Measurements from ENCODE around the gene TEN1. TPM values are rescaled to one million over a fixed set of nuclear protein-coding genes. Genes with fewer than 3 reads are reported as not detected.

TEN1 gene
- total and polyA plus RNA-seq, 2 of the 4 experiments (the other 2 are of a cell fraction), result 14.7 to 17.9 TPM

DNA sequence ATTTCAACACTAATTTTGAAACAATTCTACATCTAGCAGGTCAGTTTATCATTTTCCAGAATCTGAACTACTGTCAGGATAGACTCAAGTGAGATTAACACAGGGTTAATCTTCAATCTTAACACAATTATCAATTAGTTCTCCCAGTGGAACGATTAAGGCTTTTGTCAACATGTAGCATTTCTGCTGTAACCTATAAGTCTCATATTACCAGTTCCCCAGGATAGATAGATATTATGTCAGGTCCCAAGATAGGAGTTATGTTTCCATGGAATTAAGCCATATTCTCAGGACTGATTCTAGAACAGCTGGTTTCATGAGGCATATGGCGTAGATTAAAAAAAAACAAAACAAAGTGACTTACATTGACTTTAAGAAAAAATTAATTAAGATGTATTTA lies 33.8 kb upstream of the TEN1 start:
- H3K9me3 ChIP-seq (ENCODE audit: control insufficient read depth, insufficient read depth, low read length), result no peaks in the 10 kb centered on the region
- no peak overlapping the region for H2AK9ac ChIP-seq (replicated peaks; ENCODE audit: low read depth, low read length, poor library complexity)
- H3K4me1 ChIP-seq (ENCODE audit: control insufficient read depth, insufficient read depth, low read length), result peaks cover 2% of the 10 kb centered on the region; the same call in 1 of the 2 replicates
- no peak overlapping the region for H4K8ac ChIP-seq (ENCODE audit: low read depth in 2 of 2, low read length in 2 of 2)
- no peak overlapping the region for H2AK5ac ChIP-seq (ENCODE audit: low read depth, low read length)
- H2BK120ac ChIP-seq (ENCODE audit: low read depth, low read length), result no peak overlapping the region
- H4K20me1 ChIP-seq (ENCODE audit: insufficient read depth, low read length), result no peaks in the 10 kb centered on the region
- BruUV-seq (replicated peaks), result no TSS peak
- no peak overlapping the region for H3K56ac ChIP-seq (ENCODE audit: extremely low read depth, insufficient read depth, low read length)
- TF ChIP-seq SMC3 (IDR thresholded peaks at IDR 0.05; ENCODE audit: low read depth, low read length) (no peak), RFX5 (IDR thresholded peaks at IDR 0.05; ENCODE audit: low read depth, low read length) (no peak), RAD21 (IDR thresholded peaks at IDR 0.05; ENCODE audit: low read length) (no peak), NFE2L2 (IDR thresholded peaks at IDR 0.05; ENCODE audit: low read depth, low read length) (no peak), RCOR1 (IDR thresholded peaks at IDR 0.05; ENCODE audit: insufficient replicate concordance, low read length) (no peak), MAFK (IDR thresholded peaks at IDR 0.05; ENCODE audit: low read depth, low read length) (no peak), POLR2A (IDR thresholded peaks at IDR 0.05; ENCODE audit: low read depth, low read length) (no peak), MAZ (IDR thresholded peaks at IDR 0.05; ENCODE audit: borderline replicate concordance, low read depth, low read length) (no peak), CEBPB (IDR thresholded peaks at IDR 0.05; ENCODE audit: low read depth, low read length) (no peak), BHLHE40 (IDR thresholded peaks at IDR 0.05; ENCODE audit: low read depth, low read length) (no peak), MXI1 (IDR thresholded peaks at IDR 0.05; ENCODE audit: borderline replicate concordance, low read depth, low read length) (no peak)
- TF ChIP-seq, protein P1, sequence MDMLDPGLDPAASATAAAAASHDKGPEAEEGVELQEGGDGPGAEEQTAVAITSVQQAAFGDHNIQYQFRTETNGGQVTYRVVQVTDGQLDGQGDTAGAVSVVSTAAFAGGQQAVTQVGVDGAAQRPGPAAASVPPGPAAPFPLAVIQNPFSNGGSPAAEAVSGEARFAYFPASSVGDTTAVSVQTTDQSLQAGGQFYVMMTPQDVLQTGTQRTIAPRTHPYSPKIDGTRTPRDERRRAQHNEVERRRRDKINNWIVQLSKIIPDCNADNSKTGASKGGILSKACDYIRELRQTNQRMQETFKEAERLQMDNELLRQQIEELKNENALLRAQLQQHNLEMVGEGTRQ (IDR thresholded peaks at IDR 0.05; ENCODE audit: low read depth, low read length), result no peak
- TF ChIP-seq, protein P2, sequence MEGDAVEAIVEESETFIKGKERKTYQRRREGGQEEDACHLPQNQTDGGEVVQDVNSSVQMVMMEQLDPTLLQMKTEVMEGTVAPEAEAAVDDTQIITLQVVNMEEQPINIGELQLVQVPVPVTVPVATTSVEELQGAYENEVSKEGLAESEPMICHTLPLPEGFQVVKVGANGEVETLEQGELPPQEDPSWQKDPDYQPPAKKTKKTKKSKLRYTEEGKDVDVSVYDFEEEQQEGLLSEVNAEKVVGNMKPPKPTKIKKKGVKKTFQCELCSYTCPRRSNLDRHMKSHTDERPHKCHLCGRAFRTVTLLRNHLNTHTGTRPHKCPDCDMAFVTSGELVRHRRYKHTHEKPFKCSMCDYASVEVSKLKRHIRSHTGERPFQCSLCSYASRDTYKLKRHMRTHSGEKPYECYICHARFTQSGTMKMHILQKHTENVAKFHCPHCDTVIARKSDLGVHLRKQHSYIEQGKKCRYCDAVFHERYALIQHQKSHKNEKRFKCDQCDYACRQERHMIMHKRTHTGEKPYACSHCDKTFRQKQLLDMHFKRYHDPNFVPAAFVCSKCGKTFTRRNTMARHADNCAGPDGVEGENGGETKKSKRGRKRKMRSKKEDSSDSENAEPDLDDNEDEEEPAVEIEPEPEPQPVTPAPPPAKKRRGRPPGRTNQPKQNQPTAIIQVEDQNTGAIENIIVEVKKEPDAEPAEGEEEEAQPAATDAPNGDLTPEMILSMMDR (conservative IDR thresholded peaks at IDR 0.05; ENCODE audit: low read depth, low read length), result no peak
- TF ChIP-seq, protein P3, sequence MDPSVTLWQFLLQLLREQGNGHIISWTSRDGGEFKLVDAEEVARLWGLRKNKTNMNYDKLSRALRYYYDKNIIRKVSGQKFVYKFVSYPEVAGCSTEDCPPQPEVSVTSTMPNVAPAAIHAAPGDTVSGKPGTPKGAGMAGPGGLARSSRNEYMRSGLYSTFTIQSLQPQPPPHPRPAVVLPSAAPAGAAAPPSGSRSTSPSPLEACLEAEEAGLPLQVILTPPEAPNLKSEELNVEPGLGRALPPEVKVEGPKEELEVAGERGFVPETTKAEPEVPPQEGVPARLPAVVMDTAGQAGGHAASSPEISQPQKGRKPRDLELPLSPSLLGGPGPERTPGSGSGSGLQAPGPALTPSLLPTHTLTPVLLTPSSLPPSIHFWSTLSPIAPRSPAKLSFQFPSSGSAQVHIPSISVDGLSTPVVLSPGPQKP (IDR thresholded peaks at IDR 0.05; ENCODE audit: borderline replicate concordance, low read depth, low read length), result no peak
- no peak overlapping the region for H2BK5ac ChIP-seq (ENCODE audit: low read depth, low read length, poor library complexity, severe bottlenecking)
- H3K36me3 ChIP-seq (ENCODE audit: control insufficient read depth, insufficient read depth, low read length), result peaks cover 25% of the 10 kb centered on the region
- ChIA-PET POLR2A (ENCODE audit: unreplicated experiment) (no interaction called here), CTCF (no interaction called here)
- dilution Hi-C loops (cut with HindIII; ENCODE audit: low sequenced_read_pairs, unreplicated experiment) (no loop called here), intact Hi-C loops (cut with micrococcal nuclease) (no loop called here), in situ Hi-C loops (cut with MboI; ENCODE audit: low sequenced_read_pairs) (no loop called here)
- no peak overlapping the region for H3K14ac ChIP-seq (replicated peaks; ENCODE audit: low read depth, low read length)
- ATAC-seq (ENCODE audit: low read depth) (no peak), DNase-seq (no peak)
- no peak overlapping the region for H2BK15ac ChIP-seq (ENCODE audit: low read depth, low read length)
- H2AFZ ChIP-seq (replicated peaks; ENCODE audit: low read length, poor library complexity), result no peak overlapping the region
- no peak overlapping the region for H3K4me2 ChIP-seq (ENCODE audit: low read depth, low read length)
- no peak overlapping the region for H3K4ac ChIP-seq (ENCODE audit: low read depth, low read length)
- H3K23ac ChIP-seq (ENCODE audit: low read depth, low read length), result no peak overlapping the region
- no peak overlapping the region for H2BK20ac ChIP-seq (ENCODE audit: low read depth, low read length)
- no CpG with 5 or more reads among the region's 2 CpGs for WGBS, 2 experiments (ENCODE audit: extremely low coverage in 2 of 2, insufficient read length in 1 of 2)
- H3K79me1 ChIP-seq (ENCODE audit: low read depth in 1 of 2, low read length in 2 of 2), result peaks cover 4 to 5% of the 10 kb centered on the region in 2 experiments; a peak in 2 of 4 replicates
- H3K9me1 ChIP-seq (ENCODE audit: insufficient read depth, low read length), result peaks cover 3% of the 10 kb centered on the region; the same call in 1 of the 2 replicates
- no peak overlapping the region for H4K91ac ChIP-seq (ENCODE audit: insufficient read depth, low read depth, low read length)
- H3K9ac ChIP-seq (ENCODE audit: low read depth, low read length), result no peak overlapping the region
- H4K5ac ChIP-seq (ENCODE audit: low read depth, low read length), result no peak overlapping the region
- no peak overlapping the region for H3K18ac ChIP-seq (ENCODE audit: low read depth, low read length)
- no peaks in the 10 kb centered on the region for H3K27me3 ChIP-seq (ENCODE audit: control insufficient read depth, insufficient read depth, low read length)
- no peak overlapping the region for H3K27ac ChIP-seq (ENCODE audit: insufficient read depth, low read length)
- H3K4me3 ChIP-seq (ENCODE audit: insufficient read depth, low read depth, low read length), result no peak overlapping the region
